PC-3 (cell line): ENCODE results near the gene LHX1. TPM values are rescaled to one million over a fixed set of nuclear protein-coding genes. Genes with fewer than 3 reads are reported as not detected.

Experiments used
- ATAC-seq: fragments of 200-7000 bp; cut with Tn5 transposase; 2 replicates; pipeline ENCODE4 v1.9.1; 2020; ENCODE audit warnings: mild to moderate bottlenecking, moderate library complexity
- BruUV-seq: library from RNA; stranded (reverse); fragments of 400-500 nt; replicated peaks from 2 replicates; lab custom pipeline; 2021; lab: Mats Ljungman, UMichigan
- CTCF ChIA-PET: fragments of 300-600 bp; sonication (Branson Sonifier 250); formaldehyde crosslinking; loops from one replicate; lab custom pipeline; 2022; ENCODE audit warnings: antibody characterized with exemption; lab: Charles Lee
- POLR2A ChIA-PET: fragments of 300-600 bp; sonication (Branson Sonifier 250); formaldehyde crosslinking; loops from one replicate; lab custom pipeline; 2022; ENCODE audit warnings: antibody characterized with exemption; ENCODE audit not compliant: unreplicated experiment; lab: Charles Lee
- DNase-seq: peaks from one replicate; pipeline ENCODE4 v3.0.0-alpha.2; 2015
- H2AFZ ChIP-seq: fragments of 300-600 bp; sonication (generic); 2 replicates; pipeline ENCODE4 v1.6.0; 2016; ENCODE audit warnings: antibody characterized with exemption, low read length
- H3F3A ChIP-seq: fragments of 300-600 bp; sonication (generic); one replicate; pipeline ENCODE4 v1.6.0; 2017; ENCODE audit warnings: antibody characterized with exemption, low read length, control low read depth, mild to moderate bottlenecking; ENCODE audit not compliant: unreplicated experiment
- H3K27ac ChIP-seq: fragments of 300-600 bp; sonication (generic); 2 replicates; pipeline ENCODE4 v1.5.1; 2016; ENCODE audit warnings: mild to moderate bottlenecking, low read length
- H3K27me3 ChIP-seq: fragments of 300-600 bp; sonication (generic); 2 replicates; pipeline ENCODE4 v1.6.1; 2016; ENCODE audit warnings: low read length, mixed read lengths
- H3K36me3 ChIP-seq: fragments of 300-600 bp; sonication (generic); 2 replicates; pipeline ENCODE4 v1.6.1; 2016; ENCODE audit warnings: low read depth, mixed run types, low read length, mixed read lengths
- H3K4me1 ChIP-seq: fragments of 300-600 bp; sonication (generic); 2 replicates; pipeline ENCODE4 v1.5.1; 2016; ENCODE audit warnings: low read length; ENCODE audit not compliant: insufficient read depth
- H3K4me2 ChIP-seq: fragments of 300-600 bp; sonication (generic); 2 replicates; pipeline ENCODE4 v1.6.0; 2016; ENCODE audit warnings: low read length
- H3K4me3 ChIP-seq: fragments of 300-600 bp; sonication (generic); 2 replicates; pipeline ENCODE4 v1.5.1; 2016; ENCODE audit warnings: mild to moderate bottlenecking, low read length, mixed read lengths
- H3K79me2 ChIP-seq: fragments of 300-600 bp; sonication (generic); 2 replicates; pipeline ENCODE4 v1.6.1; 2017; ENCODE audit warnings: low read length, mixed read lengths
- H3K9ac ChIP-seq: fragments of 300-600 bp; sonication (generic); 2 replicates; pipeline ENCODE4 v1.6.0; 2016; ENCODE audit warnings: mild to moderate bottlenecking, low read length
- H3K9me2 ChIP-seq: fragments of 300-600 bp; sonication (generic); replicated peaks from 2 replicates; pipeline ENCODE4 v1.6.1; 2016; ENCODE audit warnings: mixed run types, low read length, mixed read lengths
- H3K9me3 ChIP-seq: fragments of 300-600 bp; sonication (generic); 2 replicates; pipeline ENCODE4 v1.6.1; 2016; ENCODE audit warnings: low read length, mixed read lengths
- H4K20me1 ChIP-seq: fragments of 300-600 bp; sonication (generic); 2 replicates; pipeline ENCODE4 v1.6.1; 2016; ENCODE audit warnings: low read length, mixed read lengths
- CTCF ChIP-seq: fragments of 300-600 bp; sonication (generic); conservative IDR thresholded peaks from 2 replicates; pipeline ENCODE4 v1.5.1; 2017; ENCODE audit warnings: antibody characterized with exemption, low read depth, mild to moderate bottlenecking, low read length
- EZH2 ChIP-seq: fragments of 300-600 bp; sonication (generic); IDR thresholded peaks from one replicate; pipeline ENCODE4 v1.6.1; 2017; ENCODE audit warnings: antibody characterized with exemption, mild to moderate bottlenecking, low read length; ENCODE audit not compliant: unreplicated experiment
- EZH2phosphoT487 ChIP-seq: fragments of 300-600 bp; sonication (generic); IDR thresholded peaks from 2 replicates; pipeline ENCODE4 v1.6.1; 2018; ENCODE audit warnings: mild to moderate bottlenecking, antibody characterized with exemption, low read length, borderline replicate concordance
- intact Hi-C: fragments of 100-400 bp; cut with micrococcal nuclease; formaldehyde crosslinking; loops from 2 replicates; pipeline ENCODE4 v1.9.0; 2023
- total RNA-seq: library from RNA; depleted of rRNA; stranded (reverse); fragments of >200 nt; gene quantifications from 2 replicates; pipeline ENCODE4 v1.2.3, GENCODE V29; 2014

LHX1 gene
- total RNA-seq, 1 experiment from 2014 or later, result not detected

GRCh38 chr17:36980280-36980761, 43.0 kb downstream of the LHX1 start:
- intact Hi-C loops, result no loop called here

GRCh38 chr17:36983618-36984017, 46.3 kb downstream of the LHX1 start:
- Histone ChIP-seq H3K36me3 (no peaks in the 10 kb centered on the region), H2AFZ (no peak overlapping the region), H3K9me3 (no peaks in the 10 kb centered on the region), H3K4me1 (peaks cover 11% of the 10 kb centered on the region; the same call in 1 of the 2 replicates), H3K27me3 (no peaks in the 10 kb centered on the region), H3K27ac (no peak overlapping the region), H3K79me2 (no peaks in the 10 kb centered on the region), H3K9me2 (no peaks in the 10 kb centered on the region), H3K9ac (no peak overlapping the region), H3K4me3 (no peak overlapping the region), H3F3A (no peaks in the 10 kb centered on the region), H4K20me1 (no peaks in the 10 kb centered on the region), H3K4me2 (no peak overlapping the region)
- DNase-seq (no peak), ATAC-seq (no peak)
- ChIA-PET POLR2A (no interaction called here), CTCF (no interaction called here)
- TF ChIP-seq EZH2phosphoT487 (no peak), EZH2 (no peak), CTCF (no peak)
- BruUV-seq, result no TSS peak
- intact Hi-C loops, result no loop called here

More at GRCh38 chr17:36980280-36980761, 43.0 kb downstream of the LHX1 start:
- H2AFZ ChIP-seq, result no peak overlapping the region
- H3K36me3 ChIP-seq, result no peaks in the 10 kb centered on the region
- H3K9me3 ChIP-seq, result no peaks in the 10 kb centered on the region
- no peak overlapping the region for H3K4me2 ChIP-seq
- BruUV-seq, result no TSS peak
- H3K27ac ChIP-seq, result no peak overlapping the region
- no peaks in the 10 kb centered on the region for H3F3A ChIP-seq
- H3K4me3 ChIP-seq, result no peak overlapping the region
- no peak; the same call in 1 of the 2 replicates for ATAC-seq
- peaks cover 11% of the 10 kb centered on the region; the same call in 1 of the 2 replicates for H3K4me1 ChIP-seq
- peaks cover 8% of the 10 kb centered on the region; the same call in 1 of the 2 replicates for H3K27me3 ChIP-seq
- H4K20me1 ChIP-seq, result no peaks in the 10 kb centered on the region
- POLR2A ChIA-PET, result no interaction called here
- CTCF ChIA-PET, result no interaction called here
- peak; percentile 5 for DNase-seq
- H3K9me2 ChIP-seq, result no peaks in the 10 kb centered on the region
- H3K79me2 ChIP-seq, result no peaks in the 10 kb centered on the region
- no peak overlapping the region for H3K9ac ChIP-seq
- TF ChIP-seq EZH2 (no peak), CTCF (no peak), EZH2phosphoT487 (no peak)

GRCh38 chr17:36989173-36989572, 51.9 kb downstream of the LHX1 start:
- CTCF ChIA-PET, result interaction anchor here (0.6 kb wide), 1 partner anchor 14 kb away, joined by 4 read pairs; no protein-coding TSS in a partner anchor
- no TSS peak for BruUV-seq
- DNase-seq, result no peak
- no peak overlapping the region for H2AFZ ChIP-seq
- no peak overlapping the region for H3K9ac ChIP-seq
- H4K20me1 ChIP-seq, result no peaks in the 10 kb centered on the region
- intact Hi-C loops, result no loop called here
- no peak overlapping the region for H3K4me2 ChIP-seq
- H3K4me3 ChIP-seq, result no peak overlapping the region
- no peaks in the 10 kb centered on the region for H3K9me2 ChIP-seq
- no peak for ATAC-seq
- H3K27me3 ChIP-seq, result 0 out of 2 replicates have a peak, but pooled peaks cover 1% of the 10 kb centered on the region
- POLR2A ChIA-PET, result no interaction called here
- H3F3A ChIP-seq, result no peaks in the 10 kb centered on the region
- H3K27ac ChIP-seq, result no peak overlapping the region
- H3K36me3 ChIP-seq, result no peaks in the 10 kb centered on the region; the same call in 1 of the 2 replicates
- H3K79me2 ChIP-seq, result no peaks in the 10 kb centered on the region
- no peaks in the 10 kb centered on the region for H3K4me1 ChIP-seq
- H3K9me3 ChIP-seq, result no peaks in the 10 kb centered on the region
- no peak for TF ChIP-seq EZH2
